GM21423 (cell line): ENCODE measurements around the gene NHLRC4.

Source experiments
- ATAC-seq: cut with Tn5 transposase; IDR thresholded peaks from one replicate; pipeline ENCODE4 v1.9.1; 2021; ENCODE audit warnings: mild to moderate bottlenecking, moderate library complexity; ENCODE audit not compliant: unreplicated experiment

The NHLRC4 gene

GRCh38 chr16:552171-552570, 14.6 kb upstream of the NHLRC4 start:
- no peak for ATAC-seq

GRCh38 chr16:553601-554296, 13.1 kb upstream of the NHLRC4 start:
- no peak for ATAC-seq

GRCh38 chr16:554297-554621, 12.5 kb upstream of the NHLRC4 start:
- no peak for ATAC-seq

GRCh38 chr16:554640-555365, 12.0 kb upstream of the NHLRC4 start:
- no peak for ATAC-seq

GRCh38 chr16:555528-556473, 11.0 kb upstream of the NHLRC4 start:
- ATAC-seq, result no peak

GRCh38 chr16:556474-557173, 10.2 kb upstream of the NHLRC4 start:
- no peak for ATAC-seq

GRCh38 chr16:557463-558297, 9.1 kb upstream of the NHLRC4 start:
- no peak for ATAC-seq

- no peak for ATAC-seq
These were observed 8.3 kb upstream of the NHLRC4 start for GRCh38 chr16:558298-559020.

- no peak for ATAC-seq
These were observed 7.8 kb upstream of the NHLRC4 start for GRCh38 chr16:559021-559380.

- ATAC-seq, result no peak
These were observed 7.2 kb upstream of the NHLRC4 start for GRCh38 chr16:559411-560203.

- no peak for ATAC-seq
These were observed 6.6 kb upstream of the NHLRC4 start, which contains the start of gene PRR35 for GRCh38 chr16:560204-560700. Gene PRR35, plus strand, starts transcription at chr16:560394. Its CDS starts 2,901 bp downstream, at chr16:563295.

- ATAC-seq, result no peak
These were observed 5.9 kb upstream of the NHLRC4 start for GRCh38 chr16:560701-561412.

GRCh38 chr16:561413-561794, 5.4 kb upstream of the NHLRC4 start:
- no peak for ATAC-seq

- ATAC-seq, result no peak
These were observed 4.6 kb upstream of the NHLRC4 start for GRCh38 chr16:561957-562938.

- ATAC-seq, result no peak
These were observed 3.6 kb upstream of the NHLRC4 start for GRCh38 chr16:563072-563644.

GRCh38 chr16:564690-565418, 2.0 kb upstream of the NHLRC4 start:
- ATAC-seq, result no peak
